ENCODE measurements around the gene RAB15. TPM values are rescaled to one million over a fixed set of nuclear protein-coding genes. Genes with fewer than 3 reads are reported as not detected.
A peak's percentile ranks its signal among the peaks of the same experiment; 100 is the strongest.

RAB15 gene
- total RNA-seq, 1 experiment from 2014 or later, result 20.6 TPM

DNA sequence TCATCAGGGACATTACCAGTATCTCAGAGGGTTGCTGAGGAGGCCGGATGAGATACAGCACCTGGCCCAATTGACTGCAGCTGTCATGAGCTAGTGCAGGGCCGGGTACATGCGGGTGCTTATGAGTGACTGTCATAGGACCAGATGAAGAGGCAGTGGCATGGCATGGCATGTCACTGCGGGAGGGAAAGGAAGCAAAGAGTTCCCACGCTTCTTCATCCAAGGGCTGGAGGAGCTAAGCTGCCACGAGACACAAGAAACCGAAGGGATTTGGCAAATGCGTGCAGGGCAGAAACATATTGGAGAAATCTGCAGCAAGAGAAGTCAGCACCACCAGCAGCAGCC lies 18.9 kb downstream of the RAB15 start:
- Histone ChIP-seq H2AFZ (ENCODE audit: low read length) (no peak overlapping the region), H3K79me2 (ENCODE audit: low read length) (no peaks in the 10 kb centered on the region), H3K4me3 (ENCODE audit: low read length) (no peak overlapping the region), H3K4me1 (ENCODE audit: insufficient read depth, low read length) (no peaks in the 10 kb centered on the region), H3F3A (ENCODE audit: low read length, unreplicated experiment) (no peaks in the 10 kb centered on the region), H3K27ac (ENCODE audit: low read length) (no peak overlapping the region), H3K27me3 (ENCODE audit: low read length) (no peaks in the 10 kb centered on the region), H3K36me3 (ENCODE audit: low read depth, low read length) (no peaks in the 10 kb centered on the region), H3K4me2 (ENCODE audit: low read length) (no peak overlapping the region), H4K20me1 (ENCODE audit: low read length) (no peaks in the 10 kb centered on the region), H3K9me3 (ENCODE audit: low read length) (no peaks in the 10 kb centered on the region), H3K9me2 (replicated peaks; ENCODE audit: low read length) (no peaks in the 10 kb centered on the region), H3K9ac (ENCODE audit: low read length) (no peak overlapping the region)
- ATAC-seq (no peak), DNase-seq (no peak)
- ChIA-PET CTCF (interaction anchor here (0.6 kb wide), 1 partner anchor 1589 kb away, joined by 5 read pairs; no protein-coding TSS in a partner anchor), POLR2A (ENCODE audit: unreplicated experiment) (no interaction called here)
- intact Hi-C loops (cut with micrococcal nuclease), result no loop called here
- no peak for TF ChIP-seq EZH2 (IDR thresholded peaks at IDR 0.05; ENCODE audit: low read length, unreplicated experiment)
- no peak for TF ChIP-seq CTCF (conservative IDR thresholded peaks at IDR 0.05; ENCODE audit: low read depth, low read length)
- no peak for TF ChIP-seq EZH2phosphoT487 (IDR thresholded peaks at IDR 0.05; ENCODE audit: borderline replicate concordance, low read length)
- no TSS peak for BruUV-seq (replicated peaks)

- ChIA-PET POLR2A (ENCODE audit: unreplicated experiment) (no interaction called here), CTCF (interaction anchor here (0.6 kb wide), 1 partner anchor 1588 kb away, joined by 5 read pairs; no protein-coding TSS in a partner anchor)
- no peaks in the 10 kb centered on the region for H4K20me1 ChIP-seq (ENCODE audit: low read length)
- no peaks in the 10 kb centered on the region for H3K9me2 ChIP-seq (replicated peaks; ENCODE audit: low read length)
- no peak overlapping the region for H3K27ac ChIP-seq (ENCODE audit: low read length)
- no peaks in the 10 kb centered on the region for H3K4me1 ChIP-seq (ENCODE audit: insufficient read depth, low read length)
- no peak overlapping the region for H3K4me2 ChIP-seq (ENCODE audit: low read length)
- DNase-seq (no peak), ATAC-seq (peak; percentile 31; the same call in 1 of the 2 replicates)
- H2AFZ ChIP-seq (ENCODE audit: low read length), result no peak overlapping the region
- H3K36me3 ChIP-seq (ENCODE audit: low read depth, low read length), result no peaks in the 10 kb centered on the region
- no peaks in the 10 kb centered on the region for H3K9me3 ChIP-seq (ENCODE audit: low read length)
- intact Hi-C loops (cut with micrococcal nuclease), result no loop called here
- no peaks in the 10 kb centered on the region for H3K27me3 ChIP-seq (ENCODE audit: low read length)
- no peaks in the 10 kb centered on the region for H3F3A ChIP-seq (ENCODE audit: low read length, unreplicated experiment)
- no peak overlapping the region for H3K4me3 ChIP-seq (ENCODE audit: low read length)
- BruUV-seq (replicated peaks), result no TSS peak
- H3K9ac ChIP-seq (ENCODE audit: low read length), result no peak overlapping the region
- H3K79me2 ChIP-seq (ENCODE audit: low read length), result no peaks in the 10 kb centered on the region
- TF ChIP-seq CTCF (conservative IDR thresholded peaks at IDR 0.05; ENCODE audit: low read depth, low read length) (peak; percentile 33; the same call in 1 of the 2 replicates), EZH2phosphoT487 (IDR thresholded peaks at IDR 0.05; ENCODE audit: borderline replicate concordance, low read length) (no peak)
These were observed 19.4 kb downstream of the RAB15 start for GRCh38 chr14:64952598-64953309.

- Histone ChIP-seq H3K27ac (ENCODE audit: low read length) (no peak overlapping the region), H3K4me2 (ENCODE audit: low read length) (no peak overlapping the region), H3K4me3 (ENCODE audit: low read length) (no peak overlapping the region), H3K9me3 (ENCODE audit: low read length) (no peaks in the 10 kb centered on the region), H3K36me3 (ENCODE audit: low read depth, low read length) (no peaks in the 10 kb centered on the region), H3K9ac (ENCODE audit: low read length) (no peak overlapping the region), H3K4me1 (ENCODE audit: insufficient read depth, low read length) (no peaks in the 10 kb centered on the region), H3K79me2 (ENCODE audit: low read length) (no peaks in the 10 kb centered on the region), H3K27me3 (ENCODE audit: low read length) (no peaks in the 10 kb centered on the region), H4K20me1 (ENCODE audit: low read length) (no peaks in the 10 kb centered on the region), H2AFZ (ENCODE audit: low read length) (no peak overlapping the region), H3K9me2 (replicated peaks; ENCODE audit: low read length) (no peaks in the 10 kb centered on the region), H3F3A (ENCODE audit: low read length, unreplicated experiment) (no peaks in the 10 kb centered on the region)
- POLR2A ChIA-PET (ENCODE audit: unreplicated experiment), result no interaction called here
- BruUV-seq (replicated peaks), result no TSS peak
- CTCF ChIA-PET, result no interaction called here
- DNase-seq, result no peak
- no peak for TF ChIP-seq EZH2phosphoT487 (IDR thresholded peaks at IDR 0.05; ENCODE audit: borderline replicate concordance, low read length)
- TF ChIP-seq CTCF (conservative IDR thresholded peaks at IDR 0.05; ENCODE audit: low read depth, low read length), result no peak
- TF ChIP-seq EZH2 (IDR thresholded peaks at IDR 0.05; ENCODE audit: low read length, unreplicated experiment), result no peak
- no peak for ATAC-seq
- intact Hi-C loops (cut with micrococcal nuclease), result no loop called here
These were observed 20.4 kb downstream of the RAB15 start for GRCh38 chr14:64951724-64952123.

Measured in PC-3 (cell line).